Medulla oblongata (tissue), 1 donor: ENCODE results near the gene METTL23.
A peak's percentile ranks its signal among the peaks of the same experiment; 100 is the strongest.

Source experiments
- DNase-seq: peaks from one replicate; pipeline ENCODE4 v3.0.0-alpha.2; 2015; ENCODE audit errors: extremely low spot score

Gene METTL23

GRCh38 chr17:76726776-76727718 is at the start of gene METTL23:
METTL23 (plus strand) TSS chr17:76726839; CDS start chr17:76729711, 2,872 bp downstream.
- DNase-seq: peak; percentile 77

DNA sequence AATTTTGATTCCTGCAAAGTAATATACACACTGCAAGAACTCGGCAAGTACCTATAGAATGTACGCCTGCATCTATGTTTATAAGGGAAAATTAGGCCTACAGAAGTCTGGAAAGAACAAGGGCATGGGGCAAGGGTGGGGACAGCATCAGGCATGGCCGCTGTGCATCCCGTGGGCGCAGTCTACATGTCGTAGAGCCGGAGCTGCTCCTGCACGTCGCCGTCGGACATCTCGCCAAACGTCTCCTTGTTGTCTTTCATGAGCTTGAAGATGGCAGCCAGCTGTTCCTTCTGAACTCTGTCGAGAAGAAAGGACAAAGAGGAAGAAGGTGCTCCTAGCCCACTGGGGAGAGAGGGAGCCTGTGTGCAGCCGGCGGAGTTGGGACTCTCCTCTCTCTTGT is 49.2 kb upstream of the METTL23 start:
- no peak for DNase-seq

- no peak for DNase-seq
Measured at GRCh38 chr17:76678330-76678729, 48.3 kb upstream of the METTL23 start.

DNA sequence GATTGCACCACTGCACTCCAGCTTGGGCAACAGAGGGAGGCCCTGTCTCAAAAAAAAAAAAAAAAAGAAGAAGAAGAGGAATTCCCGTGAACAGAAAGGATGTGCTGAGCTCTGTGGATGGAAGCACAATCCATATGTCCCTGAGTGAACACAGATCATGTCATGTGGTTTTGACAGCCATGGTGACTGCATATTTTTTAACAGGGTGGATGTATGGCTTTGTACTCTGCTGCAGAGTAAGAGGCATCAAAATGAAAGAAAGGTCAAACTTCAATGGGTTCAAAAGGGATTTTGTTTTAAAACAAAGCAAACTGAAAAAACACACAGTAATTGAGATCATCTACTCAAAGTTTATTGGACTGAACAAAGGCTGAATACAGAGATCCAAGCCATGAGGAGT is 47.4 kb upstream of the METTL23 start:
- DNase-seq: no peak

GRCh38 chr17:76681222-76682137 is 45.2 kb upstream of the METTL23 start:
- peak; percentile 79 for DNase-seq

GRCh38 chr17:76682296-76682695 is 44.3 kb upstream of the METTL23 start:
- no peak for DNase-seq

- DNase-seq: no peak
Measured at GRCh38 chr17:76683011-76683755, 43.5 kb upstream of the METTL23 start.

- no peak for DNase-seq
Measured at GRCh38 chr17:76683921-76684745, 42.5 kb upstream of the METTL23 start.

DNA sequence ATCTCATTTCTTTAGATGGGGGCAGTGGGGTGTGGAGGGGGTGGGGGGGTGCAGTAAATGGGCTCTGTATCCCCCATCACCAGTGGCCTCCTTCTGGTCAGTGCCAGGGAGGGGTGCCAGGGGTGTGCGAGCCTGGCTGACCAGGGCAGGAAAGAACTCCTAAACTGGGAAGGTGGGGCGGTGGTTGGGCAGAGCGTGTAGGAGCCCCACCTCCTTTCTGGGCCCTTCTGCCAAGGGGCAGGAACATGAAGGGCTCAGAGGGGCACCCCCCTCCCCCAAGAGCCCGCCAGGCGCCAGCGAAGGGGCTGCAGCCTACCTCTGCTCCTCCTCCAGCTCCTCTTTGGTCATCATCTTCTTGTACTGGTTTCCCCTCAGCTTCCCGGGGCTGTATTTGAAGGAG is 41.9 kb upstream of the METTL23 start:
- no peak for DNase-seq

DNA sequence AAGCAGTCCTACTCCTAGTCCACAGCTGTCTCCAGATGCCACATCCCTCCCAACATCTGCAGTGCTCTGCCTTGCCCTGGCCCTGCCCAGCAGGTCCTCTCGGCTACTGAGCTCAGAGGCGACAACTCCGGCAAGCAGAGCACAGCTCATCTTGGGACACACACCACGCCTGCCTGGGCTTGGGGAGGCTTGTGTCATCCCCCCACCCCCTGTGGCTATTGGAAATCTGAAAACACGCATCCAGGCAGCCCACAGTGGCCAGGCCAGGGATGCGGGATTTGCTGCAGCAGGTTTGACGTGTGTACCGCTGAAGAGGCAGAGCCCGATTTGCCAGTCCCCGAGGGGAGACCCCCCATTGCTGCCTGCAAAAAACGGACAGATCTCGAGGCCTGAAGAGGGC is 41.3 kb upstream of the METTL23 start:
- no peak for DNase-seq

- no peak for DNase-seq
Measured at GRCh38 chr17:76685846-76686245, 40.8 kb upstream of the METTL23 start.

DNA sequence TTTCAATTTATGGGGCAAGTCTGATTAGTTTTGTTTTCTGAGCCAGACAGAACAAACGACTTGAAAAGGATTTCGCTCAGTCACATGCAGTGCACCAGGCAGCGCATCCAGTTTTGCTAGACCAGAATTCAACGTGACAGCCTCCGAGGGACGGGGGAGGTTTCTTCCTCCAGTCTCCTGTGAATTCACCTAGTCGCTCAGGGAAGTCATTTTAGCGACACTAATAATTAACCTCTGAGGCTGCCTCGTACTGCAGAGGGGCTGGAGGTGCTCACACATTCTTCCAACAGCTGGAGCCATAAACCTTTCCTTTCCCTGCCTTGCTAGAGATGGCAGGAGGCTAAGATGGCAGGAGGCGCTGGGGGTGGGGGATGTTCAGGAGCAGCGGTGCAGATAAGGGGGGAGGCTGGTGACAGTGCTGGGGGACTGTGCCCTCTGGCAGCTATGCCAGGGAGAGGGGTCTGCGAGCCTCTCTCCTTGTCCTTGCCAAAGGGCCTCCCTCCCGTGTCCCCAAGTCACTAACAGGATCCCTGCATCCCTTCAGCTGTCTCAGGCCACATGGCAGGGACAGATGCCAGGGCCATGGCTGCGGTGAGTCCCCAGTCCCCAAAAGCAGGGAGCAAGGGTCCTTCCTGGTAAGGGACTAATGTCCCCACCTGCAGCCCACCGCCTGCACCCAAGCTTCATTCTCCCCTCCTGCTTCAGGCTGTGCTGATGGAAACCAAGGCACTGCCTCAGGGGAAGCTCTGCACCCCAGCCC is 39.9 kb upstream of the METTL23 start:
- DNase-seq: no peak

- peak; percentile 71 for DNase-seq
Measured at GRCh38 chr17:76687298-76688164, 39.1 kb upstream of the METTL23 start.

DNA sequence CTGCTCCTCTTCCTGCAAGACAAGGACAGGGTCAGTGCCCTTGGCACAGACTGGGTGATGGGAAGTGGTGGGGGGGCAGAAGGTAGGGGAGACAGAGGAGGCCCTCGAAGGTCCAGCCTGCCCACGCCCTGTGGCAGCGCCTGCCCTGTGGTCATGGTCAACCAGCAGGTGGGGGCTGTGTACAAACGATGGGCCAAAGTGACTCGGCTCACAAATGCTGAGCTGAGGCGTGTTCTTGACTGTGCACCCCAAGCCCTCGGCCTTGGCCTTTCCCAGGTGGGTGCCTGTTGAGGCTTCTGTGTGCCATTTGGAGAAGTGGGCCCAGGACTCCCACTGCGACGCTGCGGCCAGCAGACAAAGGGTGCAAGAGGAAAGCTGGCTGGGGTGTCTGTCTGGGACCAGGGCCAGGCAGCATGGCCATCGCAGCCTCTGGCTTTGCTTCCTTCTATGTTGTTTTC is 38.4 kb upstream of the METTL23 start:
- no peak for DNase-seq

GRCh38 chr17:76689859-76690258 is 36.8 kb upstream of the METTL23 start:
- no peak for DNase-seq

GRCh38 chr17:76690596-76691280 is 35.9 kb upstream of the METTL23 start:
- no peak for DNase-seq

- DNase-seq: no peak
Measured at GRCh38 chr17:76691379-76692191, 35.1 kb upstream of the METTL23 start.
